COLO668 (cell line): ENCODE results near the gene TFR2.
"Not testable (repeated sequence)": the region's sequence is repeated elsewhere in the genome, so short reads cannot be mapped to it uniquely, and the experiment has no call there.

Experiments used
- DNase-seq: peaks from one replicate; lab custom pipeline; 2025; ENCODE audit not compliant: unreplicated experiment; lab: John Stamatoyannopoulos, UW

The TFR2 gene

DNA sequence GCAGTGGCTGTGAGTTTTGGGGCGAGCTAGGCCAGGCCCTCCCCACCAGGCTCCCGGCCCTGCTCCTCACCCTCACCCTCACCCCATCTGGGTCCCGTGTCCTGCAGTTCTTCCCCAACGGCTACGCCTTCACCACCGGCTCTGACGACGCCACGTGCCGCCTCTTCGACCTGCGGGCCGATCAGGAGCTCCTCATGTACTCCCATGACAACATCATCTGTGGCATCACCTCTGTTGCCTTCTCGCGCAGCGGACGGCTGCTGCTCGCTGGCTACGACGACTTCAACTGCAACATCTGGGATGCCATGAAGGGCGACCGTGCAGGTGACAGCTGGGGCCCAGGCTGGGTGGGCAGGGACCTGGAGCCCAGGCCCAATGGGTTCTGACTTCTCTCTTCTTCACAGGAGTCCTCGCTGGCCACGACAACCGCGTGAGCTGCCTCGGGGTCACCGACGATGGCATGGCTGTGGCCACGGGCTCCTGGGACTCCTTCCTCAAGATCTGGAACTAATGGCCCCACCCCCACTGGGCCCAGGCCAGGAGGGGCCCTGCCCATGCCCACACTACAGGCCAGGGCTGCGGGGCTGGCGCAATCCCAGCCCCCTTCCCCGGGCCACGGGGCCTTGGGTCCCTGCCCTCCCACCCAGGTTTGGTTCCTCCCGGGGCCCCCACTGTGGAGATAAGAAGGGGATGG lies 37.1 kb upstream of the TFR2 start:
- no peak for DNase-seq

DNA sequence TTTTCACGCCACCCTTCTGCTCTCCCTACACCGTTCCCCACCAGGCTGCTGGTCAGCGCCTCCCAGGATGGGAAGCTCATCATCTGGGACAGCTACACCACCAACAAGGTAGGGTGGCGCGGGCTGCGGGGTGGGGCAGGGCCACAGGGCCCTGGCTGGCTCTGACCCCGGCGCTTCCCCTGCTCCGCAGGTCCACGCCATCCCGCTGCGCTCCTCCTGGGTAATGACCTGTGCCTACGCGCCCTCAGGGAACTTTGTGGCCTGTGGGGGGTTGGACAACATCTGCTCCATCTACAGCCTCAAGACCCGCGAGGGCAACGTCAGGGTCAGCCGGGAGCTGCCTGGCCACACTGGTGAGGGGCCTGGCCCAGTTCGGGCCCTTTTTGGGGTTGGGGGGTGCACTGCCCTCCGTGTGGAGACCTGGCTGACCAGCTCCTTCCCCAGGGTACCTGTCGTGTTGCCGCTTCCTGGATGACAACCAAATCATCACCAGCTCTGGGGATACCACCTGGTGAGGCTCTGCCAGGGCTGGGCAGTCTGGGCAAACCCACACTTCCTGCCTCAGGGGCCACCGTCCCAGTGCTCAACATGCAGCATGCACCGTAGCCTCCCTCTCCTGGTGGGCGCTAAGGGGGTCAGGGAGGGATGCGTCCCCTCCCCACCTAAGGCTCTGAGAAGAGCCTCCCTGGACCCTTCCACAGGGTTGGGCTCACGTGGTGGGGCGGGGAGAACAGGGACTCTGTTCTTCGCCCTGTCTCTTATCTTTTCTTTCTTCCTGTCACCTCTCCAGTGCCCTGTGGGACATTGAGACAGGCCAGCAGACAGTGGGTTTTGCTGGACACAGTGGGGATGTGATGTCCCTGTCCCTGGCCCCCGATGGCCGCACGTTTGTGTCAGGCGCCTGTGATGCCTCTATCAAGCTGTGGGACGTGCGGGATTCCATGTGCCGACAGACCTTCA lies 36.2 kb upstream of the TFR2 start:
- DNase-seq: no peak

DNA sequence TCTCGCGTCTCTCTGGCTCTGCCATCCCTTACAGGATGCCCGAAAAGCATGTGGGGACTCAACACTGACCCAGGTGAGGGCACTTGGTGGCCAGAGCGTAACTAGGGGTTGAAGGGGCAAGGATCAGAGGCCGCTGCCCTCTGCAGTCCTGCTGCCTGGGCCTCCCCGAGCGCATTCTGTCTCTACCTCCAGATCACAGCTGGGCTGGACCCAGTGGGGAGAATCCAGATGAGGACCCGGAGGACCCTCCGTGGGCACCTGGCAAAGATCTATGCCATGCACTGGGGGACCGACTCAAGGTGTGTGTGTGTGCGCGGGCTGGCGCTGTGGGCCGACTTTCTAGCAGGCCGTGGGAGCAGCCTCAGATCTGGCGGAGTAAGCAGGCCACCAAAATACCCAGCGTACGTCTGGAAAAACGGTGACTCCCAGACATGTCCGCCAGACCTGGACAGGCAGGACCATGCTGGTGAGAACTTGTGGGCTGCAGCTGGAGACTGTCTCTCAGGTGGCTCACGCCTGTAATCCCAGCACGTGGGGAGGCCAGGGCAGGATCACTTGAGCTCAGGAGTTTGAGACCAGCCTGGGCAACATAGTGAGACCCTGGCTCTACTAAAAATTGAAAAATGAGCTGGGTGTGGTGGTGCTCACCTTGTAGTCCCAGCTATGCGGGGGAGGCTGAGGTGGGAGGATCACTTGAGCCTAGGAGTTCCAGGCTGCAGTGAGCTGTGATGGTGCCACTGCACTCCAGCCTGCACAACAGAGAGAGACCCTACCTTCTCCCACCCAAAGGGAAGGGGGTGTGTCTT lies 35.4 kb upstream of the TFR2 start:
- DNase-seq: no peak

DNA sequence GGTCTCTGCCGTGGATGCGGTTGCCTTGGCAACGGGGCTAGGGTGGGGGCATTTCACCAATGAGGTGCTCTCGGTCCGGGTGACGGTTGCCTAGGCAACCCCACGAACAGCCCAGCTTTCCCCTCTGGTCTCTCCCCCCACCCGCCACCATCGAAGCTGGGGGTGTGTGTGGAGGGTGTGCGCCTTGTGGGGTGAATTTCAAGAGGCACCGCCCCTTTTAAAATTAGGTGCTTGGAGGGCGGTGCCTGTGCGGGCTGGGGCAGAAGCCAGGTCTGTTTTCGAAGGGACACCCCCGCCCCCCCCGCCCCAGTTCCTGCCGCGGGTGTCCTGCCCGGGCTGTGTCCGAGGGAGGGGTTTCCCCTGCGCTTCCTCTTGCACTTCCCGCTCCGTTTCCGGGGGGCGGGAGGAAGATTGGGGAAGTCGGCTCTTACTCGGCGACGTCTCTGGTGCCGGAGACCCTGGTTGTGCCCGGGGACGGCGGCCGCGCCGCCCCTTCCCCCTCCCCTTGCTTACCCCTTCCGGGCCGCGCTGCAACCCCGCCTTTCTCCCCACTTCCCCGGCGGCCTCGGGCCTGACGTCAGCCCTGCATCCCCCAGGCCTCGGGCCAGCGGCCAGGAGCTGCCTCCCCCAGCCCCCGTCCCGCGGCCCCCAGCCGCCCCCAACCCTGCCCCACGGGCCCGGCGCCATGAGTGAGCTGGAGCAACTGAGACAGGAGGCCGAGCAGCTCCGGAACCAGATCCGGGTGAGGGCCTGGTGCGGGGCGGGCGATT lies 34.4 kb upstream of the TFR2 start:
- peak; percentile 56 for DNase-seq

DNA sequence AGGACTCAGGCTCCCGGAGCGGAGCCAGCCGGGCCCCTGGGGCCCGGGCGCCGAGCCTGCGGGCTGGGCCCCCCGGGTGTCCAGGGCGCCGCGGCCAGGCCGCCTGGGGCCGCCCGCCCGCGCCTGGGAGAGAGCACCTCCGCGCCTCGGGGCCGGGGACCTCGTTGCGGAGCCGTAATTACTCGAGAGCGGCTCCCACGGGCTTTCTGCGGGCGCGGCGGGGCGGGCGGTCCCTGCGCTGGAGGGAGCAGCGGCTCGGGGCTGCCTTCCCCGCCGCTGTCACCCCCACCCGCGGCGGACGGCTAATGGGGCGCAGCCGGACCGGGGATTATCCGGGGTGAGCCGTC lies 33.7 kb upstream of the TFR2 start:
- DNase-seq: peak; percentile 51

DNA sequence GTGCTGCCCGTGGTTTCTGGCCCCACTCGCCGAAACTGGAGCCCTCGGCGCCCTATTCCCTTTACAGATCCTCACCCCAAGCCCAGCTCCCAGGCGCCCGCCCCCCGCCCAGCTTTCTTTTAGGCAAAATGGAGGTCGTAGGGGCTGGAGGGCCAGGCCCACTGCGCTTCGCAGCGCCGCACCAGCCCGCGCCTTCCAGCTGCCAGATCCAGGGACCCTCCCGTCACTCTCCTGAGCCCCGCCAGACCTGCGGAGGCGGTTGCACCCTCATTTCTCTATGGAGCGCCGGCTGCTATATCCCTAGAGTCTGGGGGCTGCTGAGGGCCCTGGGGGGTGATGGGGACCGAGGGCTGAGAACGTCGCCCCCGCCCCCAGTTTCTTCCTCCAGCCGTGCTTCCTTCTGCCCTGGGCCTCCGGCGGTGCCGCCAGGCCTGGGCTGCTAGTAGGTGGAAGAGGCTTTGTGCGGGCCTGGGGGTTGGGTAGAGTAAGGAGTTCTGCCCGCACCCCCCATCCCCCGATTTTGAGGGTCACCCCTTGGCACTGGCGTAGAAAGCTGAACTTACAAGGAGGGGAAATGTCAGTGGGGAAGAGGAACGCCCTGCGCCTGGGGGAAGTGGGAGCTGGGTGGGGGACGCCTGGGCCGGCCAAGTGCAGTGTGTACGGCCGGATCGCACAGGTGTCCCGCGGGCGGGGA lies 33.2 kb upstream of the TFR2 start:
- DNase-seq: peak; percentile 48

DNA sequence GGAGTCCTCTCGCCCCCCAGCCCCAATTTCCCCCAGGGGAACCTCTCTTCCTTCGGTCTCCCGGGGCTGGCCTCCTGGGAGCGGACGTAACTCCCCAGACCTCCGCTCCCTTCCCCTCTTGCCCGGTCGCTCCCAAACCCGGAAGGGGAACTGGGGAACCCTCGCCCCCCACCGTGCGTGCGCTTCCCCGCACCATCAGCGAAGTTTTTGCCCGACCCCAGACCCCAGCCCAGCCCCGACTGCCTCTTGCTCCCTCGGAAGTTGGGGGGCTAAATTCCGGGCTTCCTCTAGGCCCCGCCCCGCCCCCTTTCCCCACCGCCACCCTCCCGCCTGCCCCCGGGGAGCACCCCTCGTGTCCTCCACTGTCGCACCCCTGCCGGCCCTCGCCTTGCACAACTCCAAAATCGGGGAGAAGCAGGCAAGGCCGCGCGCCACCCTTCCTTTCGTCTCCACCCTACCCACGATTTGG lies 32.6 kb upstream of the TFR2 start:
- peak; percentile 70 for DNase-seq

DNA sequence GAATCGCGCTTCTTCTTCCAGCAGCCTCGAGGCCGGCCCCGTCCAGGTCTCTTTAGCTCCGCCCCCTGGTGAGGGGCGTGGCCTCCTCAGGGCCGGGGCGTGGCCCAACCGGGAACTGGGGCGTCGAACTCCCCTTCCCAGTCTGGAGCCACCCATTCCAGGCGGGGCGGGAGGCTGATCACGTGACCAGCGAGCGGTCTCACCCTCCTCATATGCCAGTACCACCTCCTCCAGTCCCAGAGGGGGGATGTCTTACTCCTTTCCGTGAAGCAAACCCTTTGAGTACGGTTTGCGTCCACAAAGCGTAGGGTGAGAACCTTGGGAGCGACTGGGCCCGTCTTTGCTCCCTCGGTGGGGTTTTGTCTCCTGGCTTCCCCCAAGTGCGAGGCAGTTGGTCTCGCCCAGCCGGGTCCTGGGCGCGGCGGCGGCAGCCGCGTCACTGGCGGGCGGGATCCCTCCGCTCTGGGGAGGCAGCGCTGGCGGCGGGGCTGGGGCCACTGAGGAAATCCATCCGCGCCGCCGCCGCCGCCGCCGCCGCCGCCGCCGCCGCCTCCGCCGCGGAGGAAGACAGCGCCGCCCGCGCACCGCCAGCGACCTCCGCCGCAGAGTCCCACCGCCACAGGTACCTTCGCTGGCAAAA lies 32.1 kb upstream of the TFR2 start, which contains the start of gene GNB2:
TSS of gene GNB2 (plus strand) at position 439 of the 640 bp plus-strand sequence. CDS start 2,526 bp downstream, outside the sequence.
- peak; percentile 98 for DNase-seq

DNA sequence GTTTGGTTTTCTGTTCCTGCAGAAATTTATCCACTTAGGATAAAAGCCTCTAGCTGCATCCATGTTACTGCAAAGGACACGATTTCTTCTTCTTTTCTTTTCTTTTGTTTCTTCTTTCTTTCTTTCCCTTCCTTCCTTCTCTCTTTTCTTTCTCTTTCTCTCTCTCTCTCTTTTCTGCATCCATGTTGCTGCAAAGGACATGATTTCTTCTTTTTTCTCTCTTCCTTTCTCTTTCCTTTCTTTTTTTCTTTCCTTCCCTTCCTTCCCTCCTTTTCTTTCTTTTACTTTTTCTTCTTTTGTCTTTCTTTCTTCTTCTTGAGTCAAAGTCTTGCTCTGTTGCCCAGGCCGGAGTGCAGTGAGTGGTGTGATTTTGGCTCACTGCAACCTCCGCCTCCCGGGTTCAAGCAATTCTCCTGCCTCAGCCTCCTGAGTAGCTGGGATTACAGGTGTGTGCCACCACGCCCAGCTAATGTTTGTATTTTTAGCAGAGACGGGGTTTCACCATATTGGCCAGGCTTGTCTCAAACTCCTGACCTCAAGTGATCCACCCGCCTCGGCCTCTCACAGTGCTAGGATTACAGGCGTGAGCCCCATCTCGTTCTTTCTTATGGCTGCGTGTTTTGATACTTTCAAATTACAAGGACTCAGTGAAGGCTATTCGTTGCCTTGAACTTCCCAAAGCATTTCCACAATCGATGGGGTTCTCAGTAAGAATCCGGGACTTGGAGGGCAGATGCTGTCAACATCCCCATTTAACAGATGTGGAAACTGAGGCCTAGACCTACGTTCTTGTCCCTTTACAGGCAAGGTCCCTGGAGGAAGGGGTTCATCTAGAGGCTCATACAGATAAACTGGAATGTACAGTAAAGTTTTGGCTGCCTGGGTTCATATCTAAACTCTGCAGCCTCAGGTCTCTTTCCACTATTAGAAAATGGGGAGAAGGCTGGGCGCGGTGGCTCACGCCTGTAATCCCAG lies 30.3 kb upstream of the TFR2 start:
- no peak for DNase-seq

DNA sequence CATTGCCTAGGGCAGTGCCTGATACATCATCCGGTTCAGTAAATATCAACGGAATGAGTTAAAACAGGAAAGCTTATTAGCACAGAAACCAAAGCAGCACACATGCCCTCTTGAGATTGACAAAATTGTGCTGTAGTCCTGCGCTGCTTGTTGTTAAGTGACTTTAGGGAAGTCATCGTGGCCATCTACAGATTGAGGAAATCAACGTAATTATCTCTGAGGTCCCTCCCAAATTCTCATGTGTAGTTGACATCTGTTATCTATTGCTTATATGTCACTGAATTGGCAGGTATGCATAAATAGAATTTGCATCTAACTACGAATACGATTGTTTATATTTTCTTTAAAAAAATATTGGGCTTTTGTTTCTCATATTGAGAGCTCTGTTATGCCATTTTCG lies 28.7 kb upstream of the TFR2 start:
- no peak for DNase-seq

DNA sequence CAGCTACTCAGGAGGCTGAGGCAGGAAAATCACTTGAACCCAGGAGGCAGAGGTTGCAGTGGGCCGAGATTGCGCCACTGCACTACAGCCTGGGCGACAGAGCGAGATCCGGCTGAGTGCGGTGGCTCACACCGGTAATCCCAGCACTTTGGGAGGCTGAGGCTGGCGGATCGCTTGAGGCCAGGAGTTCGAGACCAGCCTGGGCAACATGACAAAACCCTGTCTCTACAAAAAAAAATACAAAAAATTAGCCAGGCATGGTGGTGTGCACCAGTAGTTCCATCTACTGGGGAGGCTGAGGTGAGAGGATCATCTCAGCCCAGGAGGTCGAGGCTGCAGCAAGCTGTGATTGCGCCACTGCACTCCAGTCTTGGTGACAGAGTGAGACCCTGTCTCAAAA lies 27.8 kb upstream of the TFR2 start:
- DNase-seq: not testable (repeated sequence)

DNA sequence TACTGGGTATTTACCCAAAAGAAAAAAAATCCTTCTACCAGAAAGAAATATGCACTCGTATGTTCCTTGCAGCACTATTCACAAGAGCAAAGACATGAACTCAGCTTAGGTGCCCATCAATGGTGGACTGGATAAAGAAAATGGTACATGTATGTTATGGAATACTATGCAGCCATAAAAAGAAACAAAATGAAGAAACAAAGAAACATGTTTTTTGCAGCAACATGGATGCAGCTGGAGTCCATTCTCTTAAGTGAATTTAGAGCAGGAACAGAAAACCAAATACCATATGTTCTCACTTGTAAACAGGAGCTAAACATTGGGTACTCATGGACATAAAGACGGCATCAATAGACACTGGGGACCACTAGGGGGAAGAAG lies 26.7 kb upstream of the TFR2 start:
- no peak for DNase-seq

DNA sequence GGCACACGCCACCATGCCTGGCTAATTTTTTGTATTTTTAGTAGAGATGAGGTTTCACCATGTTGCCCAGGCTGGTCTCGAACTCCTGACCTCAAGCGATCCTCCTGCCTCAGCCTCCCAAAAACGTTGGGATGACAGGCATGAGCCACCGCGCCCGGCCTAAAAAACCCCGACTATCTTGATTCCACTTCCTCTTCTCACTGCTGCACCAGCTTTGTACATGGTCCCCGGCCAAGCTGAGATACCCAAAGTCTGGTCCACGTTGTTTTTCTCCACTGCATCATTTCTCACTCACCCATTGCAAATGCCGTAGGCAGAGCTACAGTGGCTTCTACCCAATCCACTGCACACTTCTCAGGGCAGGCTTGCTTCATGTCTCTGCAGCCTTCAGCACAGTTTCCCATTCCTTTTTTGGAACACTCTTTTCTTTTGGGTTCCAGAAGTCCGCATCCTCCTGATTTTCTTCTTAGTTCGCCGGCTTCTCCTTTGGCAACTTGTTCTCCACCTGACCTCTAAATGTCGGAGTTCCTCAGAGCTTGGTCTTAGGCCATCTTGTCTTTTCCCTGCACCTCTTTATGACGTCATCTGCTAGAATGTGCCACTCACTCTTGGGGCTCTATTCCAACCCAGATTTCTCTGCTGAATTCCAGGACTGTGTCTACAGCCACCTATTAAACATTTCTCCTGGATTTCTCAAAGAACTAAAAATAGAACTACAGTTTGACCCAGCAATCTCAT lies 26.1 kb upstream of the TFR2 start:
- no peak for DNase-seq

DNA sequence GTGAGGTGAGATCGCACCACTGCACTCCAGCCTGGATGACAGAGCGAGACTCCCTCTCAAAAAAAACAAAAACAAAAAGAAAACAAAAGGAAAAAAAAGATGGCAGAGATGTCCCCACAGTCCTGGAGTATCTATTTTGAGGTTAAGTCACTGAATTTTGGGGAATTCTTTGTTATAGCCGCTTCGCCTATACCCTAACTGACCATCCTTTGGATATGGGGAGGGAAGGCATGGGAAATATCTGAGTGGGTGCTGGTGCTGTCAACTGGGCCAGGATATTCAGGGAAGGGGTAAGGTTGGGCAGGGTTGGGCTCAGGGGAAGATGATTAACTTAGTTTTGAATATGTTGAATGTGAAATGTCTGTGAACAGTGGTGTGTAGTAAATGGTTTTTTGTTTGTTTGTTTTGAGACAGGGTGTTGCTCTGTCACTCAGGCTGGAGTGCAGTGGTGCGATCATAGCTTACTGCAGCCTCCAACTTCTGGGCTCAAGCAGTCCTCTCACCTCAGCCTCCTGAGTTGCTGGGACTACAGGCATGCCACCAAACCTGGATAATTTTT lies 23.9 kb upstream of the TFR2 start:
- DNase-seq: no peak

DNA sequence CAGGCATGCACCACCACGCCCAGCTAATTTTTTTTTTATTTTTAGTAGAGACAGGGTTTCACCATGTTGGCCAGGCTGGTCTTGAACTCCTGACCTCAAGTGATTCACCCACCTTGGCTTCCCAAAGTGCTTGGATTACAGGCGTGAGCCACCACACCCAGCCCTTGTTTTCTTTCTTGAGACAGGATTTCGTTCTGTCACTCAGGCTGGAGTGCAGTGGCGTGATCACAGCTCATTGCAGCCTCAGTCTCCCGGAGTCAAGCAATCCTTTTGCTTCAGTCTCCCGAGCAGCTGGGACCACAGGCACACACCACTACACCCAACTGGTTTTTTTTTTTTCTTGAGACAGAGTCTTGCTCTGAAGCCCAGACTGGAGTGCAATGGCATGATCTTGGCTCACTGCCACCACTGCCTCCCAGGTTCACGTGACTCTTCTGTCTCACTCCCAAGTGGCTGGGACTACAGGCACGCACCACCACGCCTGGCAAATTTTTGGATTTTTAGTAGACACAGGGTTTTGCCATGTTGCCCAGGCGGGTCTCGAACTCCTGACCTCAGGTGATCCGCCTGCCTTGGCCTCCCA lies 20.9 kb upstream of the TFR2 start:
- DNase-seq: not testable (repeated sequence)

DNA sequence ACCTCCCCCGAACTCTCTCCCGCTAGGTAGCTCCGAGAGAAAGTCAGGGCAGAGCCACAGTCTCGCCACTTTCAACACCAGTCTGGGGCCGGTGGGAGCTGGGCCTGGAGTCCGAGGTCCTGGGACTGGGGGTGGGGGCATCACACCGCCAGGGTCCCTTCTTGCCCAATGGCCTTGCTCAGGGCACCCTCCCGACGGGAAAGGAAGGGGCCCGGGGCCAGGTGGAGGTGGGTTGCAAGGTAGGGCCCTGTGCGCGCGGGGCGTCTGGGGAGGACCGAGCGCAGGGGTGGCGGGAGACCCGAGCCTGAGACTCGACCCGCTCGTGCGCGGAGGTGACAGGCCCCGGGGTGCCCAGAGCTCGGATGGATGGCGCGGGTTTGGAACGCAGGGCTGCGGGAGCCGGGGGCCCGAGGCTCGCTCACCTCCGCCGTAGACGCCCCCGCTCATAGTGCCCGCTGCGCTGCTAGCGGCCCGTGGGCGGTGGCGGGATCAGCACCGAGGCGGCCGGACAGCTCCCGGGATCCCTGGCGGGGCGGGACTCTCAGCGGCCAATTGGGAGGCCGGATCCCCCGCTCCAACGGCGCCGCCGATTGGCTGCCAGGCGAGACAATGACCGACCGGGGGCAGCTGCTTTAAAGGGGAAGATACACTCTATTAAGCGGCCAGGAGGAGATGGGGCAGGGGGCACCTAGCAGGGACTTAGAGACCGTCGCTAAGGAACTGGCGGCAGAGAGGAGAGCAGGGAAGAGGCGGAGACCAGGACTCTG lies 14.7 kb upstream of the TFR2 start, which contains the start of gene ACTL6B:
TSS of gene ACTL6B (minus strand) at position 541 of the 767 bp plus-strand sequence. CDS start at position 447, 94 bp downstream.
- DNase-seq: peak; percentile 83
